ENCODE data around the gene RSPRY1.

RSPRY1 gene

GRCh38 chr16:57185945-57186871 is at the start of gene RSPRY1, which contains the start of gene PSME3IP1:
Gene RSPRY1 (plus strand): TSS chr16:57186329. CDS start chr16:57204659, 18,330 bp downstream.
Gene PSME3IP1 (minus strand): TSS chr16:57186039. CDS start chr16:57173854, 12,185 bp downstream.
- peak; percentile 84 for DNase-seq (ENCODE audit: low read depth)

GRCh38 chr16:57137043-57137442 is 49.1 kb upstream of the RSPRY1 start:
- DNase-seq (ENCODE audit: low read depth): no peak

GRCh38 chr16:57137566-57138273 is 48.4 kb upstream of the RSPRY1 start:
- no peak for DNase-seq (ENCODE audit: low read depth)

GRCh38 chr16:57138281-57138935 is 47.7 kb upstream of the RSPRY1 start:
- no peak for DNase-seq (ENCODE audit: low read depth)

- no peak for DNase-seq (ENCODE audit: low read depth)
These were observed 45.0 kb upstream of the RSPRY1 start for GRCh38 chr16:57140931-57141668.

GRCh38 chr16:57141822-57142631 is 44.1 kb upstream of the RSPRY1 start:
- no peak for DNase-seq (ENCODE audit: low read depth)

GRCh38 chr16:57143149-57143921 is 42.8 kb upstream of the RSPRY1 start:
- no peak for DNase-seq (ENCODE audit: low read depth)

GRCh38 chr16:57144027-57144426 is 42.1 kb upstream of the RSPRY1 start:
- DNase-seq (ENCODE audit: low read depth): no peak

GRCh38 chr16:57145046-57146021 is 40.8 kb upstream of the RSPRY1 start:
- no peak for DNase-seq (ENCODE audit: low read depth)

- DNase-seq (ENCODE audit: low read depth): no peak
These were observed 40.0 kb upstream of the RSPRY1 start for GRCh38 chr16:57146040-57146647.

- no peak for DNase-seq (ENCODE audit: low read depth)
These were observed 39.4 kb upstream of the RSPRY1 start for GRCh38 chr16:57146735-57147134.

- DNase-seq (ENCODE audit: low read depth): no peak
These were observed 38.5 kb upstream of the RSPRY1 start for GRCh38 chr16:57147381-57148221.

- DNase-seq (ENCODE audit: low read depth): no peak
These were observed 37.6 kb upstream of the RSPRY1 start for GRCh38 chr16:57148481-57148880.

- no peak for DNase-seq (ENCODE audit: low read depth)
These were observed 36.7 kb upstream of the RSPRY1 start for GRCh38 chr16:57149391-57149790.

GRCh38 chr16:57150682-57151330 is 35.3 kb upstream of the RSPRY1 start:
- no peak for DNase-seq (ENCODE audit: low read depth)

GRCh38 chr16:57151369-57151768 is 34.8 kb upstream of the RSPRY1 start:
- no peak for DNase-seq (ENCODE audit: low read depth)
